Heart left ventricle (tissue), 13 donors: ENCODE data around the gene AKAP6.

Experiments used
- CTCF ChIP-seq, 12 donors: fragments of 200-600 bp; sonication (generic) in 4 of 12; IDR thresholded peaks; one replicate each; pipeline versions ENCODE4 v1.5.0 to v1.8.0; 2018 to 2022; ENCODE audit warnings: antibody characterized with exemption in 12 of 12, mild to moderate bottlenecking in 5 of 12
- POLR2A ChIP-seq, 2 donors: fragments of 450-650 bp; IDR thresholded peaks; one replicate each; pipeline ENCODE4 v1.6.1; 2017; ENCODE audit warnings: antibody characterized with exemption in 2 of 2, mild to moderate bottlenecking in 2 of 2, moderate library complexity in 2 of 2
- donor health status: ischemic (EF 13 %, LVEDD 7.1; RV severe dilation, severe dysfunction).
- donor health status: DM: no; HTN: yes; CAD: no.
- donor health status: DM: no; HTN: no; CAD: no.
- donor health status: ischemic (EF 25% LVEDD 6.9; RV normal size, moderate dysfunction).
- donor health status: ischemic (EF 25% LVEDD 5.7; RV mildly dilated, moderate dysfunction).
- donor health status: ischemic (EF 35%, LVEDD 5.7; RV mildly dilated, moderate dysfunction).
- donor health status: nonischemic (EF 11% LVEDD 7.7; RV severe dilation, severe dysfunction).
- donor health status: DM: yes; HTN: yes; CAD: no.
- donor health status: PGD.
- donor health status: ischemic (EF 29% LVEDD 5.4; RV normal size, mild dysfunction).
- donor health status: nonischemic (EF 23%, LVEDD 6.1; RV moderate dilation, normal function).

- TF ChIP-seq POLR2A (IDR thresholded peaks at IDR 0.05) (no peak), CTCF (IDR thresholded peaks at IDR 0.05) (no peak)
These were observed 85.7 kb downstream of the AKAP6 start for GRCh38 chr14:32414808-32415255.
